GM12878 (cell line): ENCODE results near the gene AGBL3. TPM values are rescaled to one million over a fixed set of nuclear protein-coding genes. Genes with fewer than 3 reads are reported as not detected.
A peak's percentile ranks its signal among the peaks of the same experiment; 100 is the strongest.

Experiments used
- ATAC-seq: fragments of 200-7000 bp; cut with Tn5 transposase; 3 replicates; pipeline ENCODE4 v1.9.1; 2020; ENCODE audit warnings: mild to moderate bottlenecking, moderate library complexity
- BruUV-seq: library from RNA; stranded (reverse); fragments of 400-500 nt; replicated peaks from 2 replicates; lab custom pipeline; 2021; lab: Mats Ljungman, UMichigan
- CTCF ChIA-PET: fragments of 300-600 bp; sonication (Branson Sonifier 250); formaldehyde crosslinking; extraction: SDS; loops from one replicate; lab custom pipeline; 2021; ENCODE audit warnings: inconsistent platforms; lab: Yijun Ruan, JAX
- POLR2A ChIA-PET: fragments of 350-600 bp; formaldehyde crosslinking; extraction: SDS; loops from one replicate; lab custom pipeline; 2021; ENCODE audit warnings: inconsistent platforms; lab: Charles Lee
- RAD21 ChIA-PET: fragments of 300-600 bp; sonication (Branson Sonifier 250); formaldehyde crosslinking; loops from one replicate; lab custom pipeline; 2023; ENCODE audit warnings: antibody characterized with exemption; ENCODE audit not compliant: unreplicated experiment; lab: Charles Lee
- SMC1A ChIA-PET: fragments of 300-600 bp; sonication (Branson Sonifier 250); formaldehyde crosslinking; loops from one replicate; lab custom pipeline; 2023; ENCODE audit not compliant: unreplicated experiment, uncharacterized antibody; lab: Charles Lee
- DNase-seq: peaks from one replicate; pipeline ENCODE4 v3.0.0-alpha.2; 2011; ENCODE audit warnings: low read depth, low spot score
- FAIRE-seq: peaks from 3 replicates; lab custom pipeline; 2011; peaks lifted over from hg19 to GRCh38; lab: Jason Lieb, UNC
- H2AFZ ChIP-seq: 2 replicates; pipeline ENCODE4 v1.6.0; 2011; ENCODE audit warnings: low read depth, low read length, control low read depth; ENCODE audit not compliant: control insufficient read depth
- H3K27ac ChIP-seq: 2 replicates; pipeline ENCODE4 v1.5.1; 2011; ENCODE audit warnings: control low read depth; ENCODE audit not compliant: control insufficient read depth, insufficient read depth
- H3K27me3 ChIP-seq, 2 experiments: replicated peaks in 1 of 2; 2 replicates each; pipeline versions ENCODE4 v1.6.0 to v1.6.1; 2011; ENCODE audit warnings: low read length in 1 of 2; ENCODE audit not compliant: control insufficient read depth in 2 of 2, insufficient read depth in 2 of 2
- H3K36me3 ChIP-seq, 2 experiments: 2 replicates each; pipeline ENCODE4 v1.5.1; 2011; ENCODE audit warnings: low read length in 1 of 2; ENCODE audit not compliant: control insufficient read depth in 2 of 2, insufficient read depth in 2 of 2
- H3K4me1 ChIP-seq: 2 replicates; pipeline ENCODE4 v1.6.1; 2011; ENCODE audit warnings: mild to moderate bottlenecking, low read length, moderate library complexity, mixed read lengths; ENCODE audit not compliant: control insufficient read depth, insufficient read depth
- H3K4me2 ChIP-seq: 2 replicates; pipeline ENCODE4 v1.6.0; 2011; ENCODE audit warnings: control low read depth; ENCODE audit not compliant: control insufficient read depth, insufficient read depth
- H3K4me3 ChIP-seq: fragments of 200-600 bp; sonication (generic); 2 replicates; pipeline ENCODE4 v1.5.1; 2016
- H3K79me2 ChIP-seq: 2 replicates; pipeline ENCODE4 v1.6.0; 2011; ENCODE audit warnings: low read length; ENCODE audit not compliant: control insufficient read depth, insufficient read depth
- H3K9ac ChIP-seq: 2 replicates; pipeline ENCODE4 v1.8.0; 2011; ENCODE audit warnings: low read length, control low read depth, mixed read lengths; ENCODE audit not compliant: control insufficient read depth, insufficient read depth
- H3K9me3 ChIP-seq: replicated peaks from 3 replicates; pipeline ENCODE4 v1.5.1; 2011; ENCODE audit warnings: mild to moderate bottlenecking, low read length; ENCODE audit not compliant: control insufficient read depth, insufficient read depth
- H4K20me1 ChIP-seq: 2 replicates; pipeline ENCODE4 v1.6.0; 2011; ENCODE audit not compliant: control insufficient read depth, insufficient read depth
- CBX5 ChIP-seq: sonication (generic); IDR thresholded peaks from 2 replicates; pipeline ENCODE4 v1.6.1; 2016; ENCODE audit warnings: low read depth, moderate library complexity, mild to moderate bottlenecking, inconsistent platforms
- POLR2AphosphoS2 ChIP-seq: IDR thresholded peaks from 2 replicates; pipeline ENCODE4 v1.6.1; 2011; ENCODE audit warnings: low read depth, mild to moderate bottlenecking, low read length, improper control_type of control experiment, moderate library complexity
- REST ChIP-seq: IDR thresholded peaks from 2 replicates; pipeline ENCODE4 v1.6.1; 2012; ENCODE audit warnings: mild to moderate bottlenecking, low read depth, low read length
- YBX1 ChIP-seq: fragments of 450-650 bp; IDR thresholded peaks from 2 replicates; pipeline ENCODE4 v1.6.1; 2016; ENCODE audit warnings: antibody characterized with exemption
- WGBS: methylation state at CpG from one replicate; pipeline ENCODE4 v1.1.6; 2016; ENCODE audit warnings: low lambda C conversion rate; ENCODE audit not compliant: insufficient replicate concordance, insufficient coverage; ENCODE audit errors: missing lambda C conversion rate; 5-methylcytosine and 5-hydroxymethylcytosine counted together
- in situ Hi-C: fragments of 300-500 bp; cut with MboI; formaldehyde crosslinking; loops from 9 replicates; pipeline ENCODE4 v1.14.3; 2018; ENCODE audit warnings: mixed read lengths
- intact Hi-C: fragments of 100-400 bp; cut with micrococcal nuclease; formaldehyde crosslinking; loops from one replicate; pipeline ENCODE4 v1.14.2; 2022; ENCODE audit not compliant: unreplicated experiment
- polyA plus RNA-seq, 11 experiments: library from polyadenylated mRNA; depleted of rRNA in 4 of 11; unstranded in 6 of 11; stranded (reverse) in 5 of 11; fragments of >200 nt; fragmentation: Nextera tagmentation in 4 of 11; fragmentation: Illumina TruSeq in 1 of 11; extraction: Ambion mirVana in 4 of 11; extraction: Trizol in 1 of 11; gene quantifications; 1 replicate in 1 of 11; 2 replicates in 10 of 11; pipeline versions ENCODE4 v1.2.1 to v1.2.3, GENCODE V29; 2011 to 2016; ENCODE audit warnings: inconsistent platforms in 2 of 11, missing spikeins in 2 of 11, low read depth in 1 of 11
- total RNA-seq, 4 experiments: library from RNA; depleted of rRNA in 3 of 4; stranded (reverse); fragments of >200 nt in 3 of 4; fragmentation: Illumina TruSeq in 1 of 4; extraction: Trizol in 1 of 4; gene quantifications; 2 replicates each; pipeline versions ENCODE4 v1.2.1 to v1.2.3, GENCODE V29; 2013 to 2021

The AGBL3 gene
- total and polyA plus RNA-seq, 10 of the 15 experiments (the other 5 are each of a cell fraction or from before 2014, with no cell fraction given): 0.82 to 12.4 (median 3.7) TPM

DNA sequence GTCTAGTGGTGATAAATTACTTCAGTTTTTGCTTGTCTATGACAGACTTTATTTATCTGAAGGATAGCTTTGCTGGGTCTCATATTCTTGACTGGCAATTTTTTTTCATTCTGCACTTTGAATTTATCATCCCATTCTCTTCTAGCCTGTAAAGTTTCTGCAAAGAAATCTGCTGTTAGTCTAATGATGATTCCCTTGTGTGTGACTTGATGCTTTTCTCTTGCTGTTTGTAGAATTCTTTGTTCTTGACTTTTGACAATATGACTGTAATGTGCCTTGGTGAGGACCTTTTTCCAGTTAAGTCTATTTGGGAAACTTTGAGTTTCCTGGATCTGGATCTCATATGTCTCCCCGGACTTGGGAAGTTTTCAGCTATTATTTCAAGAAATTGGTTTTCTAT, 102.3 kb downstream of the AGBL3 start:
- Histone ChIP-seq H3K36me3 (no peaks in the 10 kb centered on the region), H3K9me3 (peaks cover 2% of the 10 kb centered on the region), H3K27me3 (no peaks in the 10 kb centered on the region), H4K20me1 (no peaks in the 10 kb centered on the region), H3K4me2 (no peak overlapping the region), H3K79me2 (no peaks in the 10 kb centered on the region), H3K4me1 (no peaks in the 10 kb centered on the region), H3K4me3 (no peak overlapping the region), H2AFZ (no peak overlapping the region)
- intact Hi-C loops: no loop called here
- CTCF ChIA-PET: no interaction called here
- in situ Hi-C loops: no loop called here
- SMC1A ChIA-PET: interaction anchor here (0.7 kb wide), 2 partner anchors 18 to 128 kb away, joined by 3 to 5 read pairs; no protein-coding TSS in a partner anchor
- POLR2A ChIA-PET: no interaction called here
- DNase-seq (no peak), FAIRE-seq (no peak), ATAC-seq (no peak)
- 100% methylated on average over 1 of the region's 1 CpG for WGBS
- BruUV-seq: no TSS peak
- RAD21 ChIA-PET: no interaction called here
- TF ChIP-seq REST (no peak), POLR2AphosphoS2 (no peak), YBX1 (no peak), CBX5 (peak; percentile 65; the same call in 1 of the 2 replicates)
- TF ChIP-seq, all 136 proteins: peak for 1
- Histone ChIP-seq H3K9ac (no peak overlapping the region), H3K27ac (no peak overlapping the region)
